SW 1271 (cell line): ENCODE measurements around the gene SNRNP48.

Source experiments
- DNase-seq, 2 experiments: peaks; one replicate each; lab custom pipeline; 2025; lab: John Stamatoyannopoulos, UW

Gene SNRNP48

DNA sequence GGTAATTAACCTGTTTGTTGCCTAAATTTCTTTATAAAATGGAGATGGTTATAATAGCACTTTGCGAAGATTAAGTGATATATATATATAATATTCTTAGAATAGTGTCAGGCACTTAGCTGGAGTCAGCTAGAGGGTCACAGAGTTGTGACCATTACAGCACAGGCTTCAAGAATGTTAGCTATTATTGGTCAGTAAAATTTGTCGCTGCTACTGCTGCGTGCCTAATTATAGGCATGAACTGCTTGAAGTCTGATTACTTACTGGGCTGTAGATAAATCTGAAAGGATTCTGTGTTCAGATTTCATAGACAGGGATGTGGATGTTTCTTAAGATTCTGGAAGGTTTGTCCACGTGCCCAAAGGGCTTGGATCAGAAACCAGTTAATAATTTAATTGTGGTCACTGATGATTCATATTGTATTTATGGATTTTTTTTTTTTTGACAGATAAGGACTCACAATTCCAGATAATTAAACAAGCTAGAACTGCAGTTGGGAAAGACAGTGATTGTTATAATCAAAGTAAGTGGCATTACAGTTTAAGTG is 4.7 kb downstream of the SNRNP48 start:
- DNase-seq = no peak

DNA sequence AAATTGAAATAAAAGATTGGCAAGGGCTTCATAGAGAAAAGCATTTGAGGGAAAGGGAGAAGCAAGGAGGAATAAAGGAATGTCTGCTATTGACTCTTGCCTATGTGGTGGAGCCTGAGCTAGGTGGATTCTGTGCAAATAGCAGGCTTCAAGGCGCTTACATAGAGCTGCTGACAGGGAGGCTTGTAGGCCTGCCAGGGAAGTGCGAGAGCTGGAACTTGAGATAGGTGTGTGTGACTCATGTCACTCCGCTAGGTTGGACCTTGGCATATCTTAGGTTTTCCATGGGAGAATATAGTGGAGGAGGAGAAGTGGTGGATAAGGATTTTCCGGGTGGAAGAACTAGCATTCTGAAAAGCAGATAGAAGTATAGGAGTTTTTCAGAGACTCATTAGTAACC is 14.0 kb downstream of the SNRNP48 start:
- DNase-seq = no peak

DNA sequence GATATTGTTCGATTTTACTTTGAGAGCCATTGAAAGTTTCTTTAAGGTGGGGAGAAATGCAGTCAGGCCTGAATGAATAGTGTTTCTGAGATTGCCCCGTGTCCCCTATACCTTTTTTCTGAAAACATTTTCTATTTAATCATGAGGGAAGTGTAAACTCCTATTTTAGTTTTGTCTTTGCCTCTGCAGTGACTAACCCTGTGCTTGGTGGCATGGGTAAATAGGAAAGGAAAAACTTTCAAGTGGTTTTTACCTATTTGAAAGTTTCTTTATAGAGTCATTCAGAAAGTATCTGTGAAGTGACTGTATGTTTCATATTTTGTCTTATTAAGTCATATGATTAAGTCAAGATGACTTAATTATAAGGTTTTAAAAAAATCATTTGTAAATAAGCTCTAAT is 14.5 kb downstream of the SNRNP48 start:
- no peak for DNase-seq

DNA sequence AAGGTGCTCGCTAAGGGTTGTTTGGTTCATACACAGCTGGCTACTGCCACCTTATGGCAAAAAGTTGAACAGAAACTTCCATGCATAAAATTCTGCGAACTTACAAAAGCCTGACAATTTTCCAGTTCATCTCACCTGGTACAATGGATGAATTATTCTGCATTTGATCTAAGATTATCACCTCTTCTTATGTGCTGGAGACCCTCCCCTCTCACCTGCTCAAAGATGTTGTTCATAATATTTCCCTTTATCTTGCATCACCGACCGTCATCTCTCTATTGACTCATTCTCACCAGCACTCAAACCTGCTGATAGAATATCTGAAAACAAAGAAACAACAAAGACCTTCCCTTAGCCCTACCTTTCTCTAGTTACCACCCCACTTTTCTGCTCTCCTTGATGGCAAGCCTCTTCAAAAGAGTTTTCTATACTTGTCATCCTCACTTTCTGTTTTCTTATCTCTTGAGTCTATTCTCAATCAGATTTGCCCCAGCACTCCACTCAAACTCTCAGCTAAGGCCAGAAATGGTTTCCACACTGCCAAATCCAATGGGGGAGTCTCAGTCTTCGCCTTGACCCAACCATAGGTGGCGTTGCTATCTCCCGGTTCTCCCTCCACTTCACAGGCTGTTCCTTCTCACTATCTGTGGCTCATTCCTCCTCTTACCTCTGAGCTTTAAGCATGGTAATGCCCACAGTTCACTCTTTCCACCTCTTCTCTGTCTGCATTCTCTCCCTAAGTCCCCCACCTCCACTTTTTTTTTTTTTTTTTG is 25.8 kb downstream of the SNRNP48 start:
- peak; percentile 6 to 41 for DNase-seq

DNA sequence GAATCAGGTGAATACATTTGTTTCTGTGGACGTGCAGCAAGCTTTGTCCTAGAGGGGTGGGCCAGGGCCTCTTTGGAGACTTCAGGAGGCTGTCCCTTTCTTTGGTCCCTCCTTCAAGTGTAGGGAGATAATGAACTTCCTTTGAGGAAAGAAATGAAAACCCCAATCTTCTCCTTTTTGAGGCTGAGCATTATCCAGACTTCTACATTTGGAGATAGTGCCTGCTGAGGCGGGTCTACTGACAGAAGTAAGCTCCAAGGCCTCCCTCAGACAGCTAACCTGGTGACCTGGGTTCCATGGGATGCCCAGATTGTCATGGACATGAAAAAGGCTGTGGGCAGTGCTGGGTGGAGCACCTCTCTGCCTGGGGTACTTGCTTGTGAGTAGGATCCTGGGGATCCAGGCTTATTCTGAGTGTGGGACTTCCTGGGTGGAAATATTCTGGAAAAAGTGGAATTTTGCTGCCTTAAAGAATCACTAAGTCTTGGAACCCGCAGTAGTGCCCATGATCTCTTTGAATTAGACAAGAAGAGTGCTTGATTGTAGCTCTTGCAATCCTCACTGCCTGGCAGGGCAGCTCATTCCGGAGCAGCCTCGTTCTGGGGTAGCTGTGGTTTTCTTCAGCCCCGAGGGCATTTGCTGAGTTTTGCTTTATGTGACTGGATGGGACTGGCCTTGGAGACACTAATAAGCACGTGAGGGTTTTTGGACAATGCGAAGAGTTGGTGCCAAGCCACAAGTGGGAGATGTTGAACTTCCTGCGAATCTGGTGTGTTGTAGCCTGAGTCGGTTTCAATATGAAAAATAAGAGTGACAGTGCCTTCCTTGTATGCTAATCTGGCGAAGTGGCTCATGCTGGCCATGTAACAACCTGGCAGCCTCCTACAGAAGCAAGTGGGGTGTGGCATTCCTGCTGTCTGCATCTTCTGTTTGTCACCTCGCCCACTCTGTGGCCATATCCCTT is 28.1 kb downstream of the SNRNP48 start:
- no peak for DNase-seq

DNA sequence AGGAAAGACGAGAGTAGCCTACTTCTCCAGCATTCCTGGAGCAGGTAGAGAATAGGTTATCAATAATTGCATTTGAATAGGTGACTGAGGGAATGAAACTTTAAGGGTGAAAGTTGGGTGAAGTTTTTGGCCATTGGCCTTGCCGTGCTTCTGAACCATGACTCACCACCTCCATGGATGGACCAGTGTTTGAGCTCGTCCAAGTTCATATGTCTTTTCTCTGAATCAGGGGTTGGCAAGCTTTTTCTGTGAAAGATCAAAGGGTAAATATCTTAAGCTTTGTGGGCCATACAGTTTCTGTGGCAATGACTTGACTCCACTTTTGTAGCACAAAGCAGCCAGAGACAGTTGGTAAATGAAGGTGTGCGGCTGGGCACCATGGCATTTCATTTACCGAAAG is 31.8 kb downstream of the SNRNP48 start:
- no peak for DNase-seq

DNA sequence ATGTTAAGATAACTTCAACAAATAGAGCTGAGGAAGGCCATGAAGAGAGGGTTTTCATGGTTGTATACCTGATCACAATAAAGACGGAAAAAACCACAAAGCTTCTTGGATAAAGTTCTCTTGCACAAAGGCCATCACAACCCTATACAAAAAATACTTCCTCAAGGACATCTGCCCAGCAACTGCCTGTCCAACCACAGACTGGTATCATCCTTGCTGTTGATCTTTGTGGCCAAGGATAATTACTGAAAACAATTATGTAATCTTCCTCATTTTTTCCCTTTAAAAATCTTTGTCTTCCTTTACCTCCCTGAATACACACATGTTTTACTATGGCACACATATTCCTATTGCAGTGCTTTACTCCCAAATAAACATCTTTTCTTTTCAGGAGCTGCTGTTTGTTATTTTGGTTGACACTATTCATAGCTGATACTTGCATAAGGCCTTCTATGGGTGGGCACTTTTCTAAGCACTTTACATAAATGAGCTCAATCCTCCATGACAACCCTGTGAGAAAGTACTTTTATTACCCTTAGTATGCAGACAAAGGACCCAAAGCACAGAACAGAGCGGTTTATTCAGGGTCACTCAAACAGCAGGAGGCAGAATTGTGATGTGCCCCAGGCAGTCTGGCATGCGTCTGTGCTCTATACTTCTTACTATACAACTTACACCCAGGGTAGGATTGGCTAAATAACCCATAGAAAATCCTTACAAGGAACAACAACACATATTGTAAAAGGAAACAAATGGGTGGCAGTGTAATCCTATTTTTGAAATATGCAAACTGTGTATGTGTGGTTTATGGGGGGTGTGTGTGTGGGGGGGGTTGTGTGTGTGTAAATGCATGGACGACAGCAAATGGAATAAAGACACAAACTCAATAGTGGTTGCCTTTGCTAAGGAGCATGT is 35.1 kb downstream of the SNRNP48 start:
- DNase-seq = no peak

DNA sequence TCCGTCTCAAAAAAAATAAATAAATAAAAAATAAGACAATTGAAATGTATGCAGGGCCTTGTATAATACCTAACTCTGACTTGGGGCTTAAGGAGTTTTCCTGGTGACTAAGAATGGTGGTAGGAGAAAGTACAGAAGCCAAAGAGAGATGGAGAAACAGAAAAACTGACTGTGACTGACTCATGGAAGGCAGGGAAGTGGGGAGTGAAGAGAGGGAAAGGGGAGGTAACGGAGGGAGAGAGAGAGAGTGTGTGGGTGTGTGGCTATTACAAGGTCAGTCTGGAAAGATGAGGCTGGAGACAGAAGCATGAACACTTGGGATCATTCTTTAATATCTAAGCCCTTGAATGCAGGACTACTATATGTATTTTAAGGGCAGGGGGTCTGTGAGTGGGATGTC is 38.5 kb downstream of the SNRNP48 start:
- DNase-seq = no peak

DNA sequence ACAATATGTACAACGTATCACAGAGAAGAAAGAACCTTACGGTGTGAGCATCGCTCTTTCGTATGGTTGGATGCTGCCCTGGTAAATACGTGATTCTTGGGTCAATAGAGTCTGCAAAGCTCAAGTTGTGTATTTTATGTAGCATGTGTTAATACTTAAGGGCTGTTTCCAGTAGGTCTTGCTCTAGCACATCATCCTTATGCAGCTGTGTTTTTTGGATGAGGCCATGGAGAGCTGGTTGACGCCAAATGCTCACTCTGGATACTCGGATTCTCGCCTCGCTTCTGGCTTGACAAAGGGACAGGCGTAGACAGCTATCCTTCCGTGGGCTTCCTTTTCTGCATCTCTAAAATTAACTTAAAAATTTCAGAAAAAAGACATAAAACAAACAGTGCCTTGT is 38.9 kb downstream of the SNRNP48 start:
- DNase-seq = no peak

DNA sequence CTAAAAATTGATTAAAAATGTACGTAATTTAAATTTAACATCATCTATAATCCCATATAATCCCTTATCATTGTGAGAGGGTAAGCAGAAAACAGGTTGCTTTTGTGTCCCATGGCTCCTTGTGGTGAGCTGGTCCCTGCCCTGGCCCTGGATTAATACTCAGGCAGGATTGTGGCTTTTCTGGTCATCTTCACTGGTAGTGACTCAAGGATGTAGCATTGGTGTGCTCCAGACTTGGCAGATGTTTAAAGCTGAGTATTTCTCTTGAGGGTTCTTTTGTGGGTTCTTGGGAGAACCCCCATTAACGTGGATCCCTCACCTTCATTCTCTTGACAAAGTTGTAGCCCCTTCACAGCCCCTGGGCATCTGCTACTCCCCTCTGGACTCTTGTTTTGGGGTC is 39.3 kb downstream of the SNRNP48 start:
- DNase-seq = no peak

DNA sequence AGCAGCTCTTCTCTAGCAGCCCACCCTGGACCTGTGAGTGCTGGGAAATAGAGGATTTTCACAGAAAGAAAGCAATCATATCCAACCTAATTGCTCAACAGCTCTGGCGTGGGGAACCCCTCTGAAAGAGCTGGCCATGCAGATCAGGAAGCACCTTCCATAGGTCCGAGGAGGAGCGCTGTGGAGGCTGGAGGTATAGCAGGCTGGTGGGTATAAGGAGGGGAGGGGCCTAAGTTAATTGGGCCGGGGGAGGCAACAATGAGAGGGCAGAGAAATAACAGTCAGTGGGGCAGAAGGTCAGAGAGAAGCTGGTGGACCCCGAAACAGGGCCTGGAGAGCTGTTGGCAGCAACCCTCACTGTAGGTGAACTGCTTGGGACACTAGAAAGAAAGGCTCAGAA is 40.8 kb downstream of the SNRNP48 start:
- DNase-seq = no peak

DNA sequence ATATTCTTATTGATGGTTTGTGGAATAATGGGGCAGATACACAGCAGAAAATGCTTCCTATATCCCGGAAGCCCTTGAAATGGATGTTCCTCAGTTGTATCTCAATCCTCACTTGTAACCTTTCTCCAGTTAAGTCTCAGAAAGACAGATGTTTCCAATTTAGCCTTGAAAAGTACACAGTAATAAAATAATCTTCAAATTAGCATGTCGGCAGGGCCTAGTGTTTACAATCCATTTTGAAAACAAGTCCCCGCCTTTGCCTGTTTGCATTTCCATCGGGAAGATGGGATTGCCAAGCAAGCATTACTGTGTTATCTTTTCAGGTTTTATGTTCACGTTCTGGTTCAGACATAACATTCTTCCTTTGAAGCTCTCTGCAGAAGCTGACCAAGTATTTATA is 41.5 kb downstream of the SNRNP48 start:
- DNase-seq = no peak

DNA sequence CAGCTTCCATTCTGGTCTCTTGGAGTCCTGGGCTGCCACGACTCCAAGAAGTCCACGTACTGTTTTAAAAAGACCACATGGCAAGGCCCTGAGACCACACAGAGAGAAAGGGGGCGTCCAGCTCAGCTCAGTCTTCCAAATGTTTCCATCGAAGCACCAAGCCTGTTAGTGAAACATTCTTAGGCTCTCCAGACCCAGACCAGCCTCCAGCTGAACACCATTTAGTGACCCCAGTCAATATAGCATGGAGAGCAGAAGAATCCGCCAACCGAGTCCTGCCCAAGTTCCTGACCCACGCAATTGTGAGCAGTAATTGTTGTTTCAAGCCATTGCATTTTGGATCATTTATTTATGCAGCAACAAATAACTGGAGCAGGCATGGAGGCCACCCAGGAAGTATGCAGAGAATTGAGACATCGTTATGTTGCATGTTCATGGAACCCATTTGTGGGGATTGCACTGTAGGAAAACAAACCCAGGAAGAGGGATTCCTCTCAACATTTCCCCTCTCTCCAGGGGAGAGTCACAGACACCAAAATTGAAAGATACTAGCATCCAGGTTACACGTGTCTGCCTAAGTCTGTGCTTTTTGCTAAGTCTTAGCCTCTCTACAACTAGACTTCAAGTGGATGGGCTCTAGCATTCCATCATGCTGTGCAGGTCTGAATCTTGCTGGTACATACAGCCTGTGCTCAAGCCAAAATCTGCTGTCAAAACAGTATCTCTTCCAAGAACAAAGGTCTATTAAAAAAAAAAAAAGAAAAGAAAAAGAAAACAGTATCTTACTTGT is 42.7 kb downstream of the SNRNP48 start:
- DNase-seq = no peak

DNA sequence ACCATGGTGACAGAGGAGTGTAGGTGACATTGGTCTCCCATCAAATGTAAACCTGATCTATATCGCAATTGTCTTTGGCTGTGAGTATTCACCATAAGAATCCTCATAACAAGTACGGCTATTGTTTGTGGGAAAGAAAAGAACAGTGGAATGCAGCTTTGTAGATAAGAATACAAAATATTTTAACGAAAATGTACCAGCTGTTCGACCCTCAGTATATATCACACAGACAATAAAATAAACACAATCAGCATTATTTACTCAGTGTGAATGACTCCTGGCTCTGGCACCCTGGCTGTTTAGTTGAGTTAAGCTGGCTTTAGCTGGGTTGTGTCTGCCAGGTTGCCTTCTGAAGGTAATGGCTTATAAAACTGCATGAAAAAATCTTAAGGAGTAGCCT is 43.4 kb downstream of the SNRNP48 start:
- DNase-seq = no peak

DNA sequence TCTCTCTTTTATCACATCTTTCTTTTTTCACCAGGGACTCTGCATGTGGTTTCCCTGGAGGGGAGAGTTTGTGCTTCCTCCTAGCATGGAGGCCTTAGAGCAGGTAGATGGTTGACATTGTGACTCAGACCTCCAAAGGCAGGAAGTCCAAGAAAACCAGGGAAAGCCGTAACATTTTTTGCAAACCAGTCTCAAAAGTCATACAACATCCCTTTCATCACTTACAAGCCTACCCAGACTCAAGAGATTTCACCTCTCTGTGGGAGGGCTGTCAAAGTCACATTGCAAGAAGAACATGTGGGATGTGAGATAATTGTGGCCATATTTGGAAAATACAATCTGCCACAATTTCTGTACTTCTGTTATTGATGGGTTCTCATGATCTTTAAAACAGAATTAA is 46.2 kb downstream of the SNRNP48 start:
- no peak for DNase-seq

DNA sequence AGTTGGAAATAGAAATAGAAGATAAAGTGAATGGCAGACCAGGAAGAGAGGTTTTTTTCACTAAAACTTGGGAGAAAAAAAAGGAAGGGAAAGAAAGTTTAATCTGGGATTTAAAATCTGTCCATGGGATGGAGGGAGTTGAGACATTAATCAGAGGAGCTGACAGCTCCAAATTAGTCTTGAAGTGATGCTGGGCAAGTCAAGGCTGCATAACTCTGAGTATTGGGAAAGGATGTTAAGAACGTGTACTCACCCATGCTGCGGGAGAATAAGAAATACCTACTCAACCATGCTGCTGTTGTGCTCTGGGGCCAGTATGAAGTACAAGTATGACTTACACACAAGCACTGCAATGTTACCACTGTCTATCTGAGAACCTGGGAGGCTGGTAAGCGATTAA is 47.5 kb downstream of the SNRNP48 start:
- no peak for DNase-seq

DNA sequence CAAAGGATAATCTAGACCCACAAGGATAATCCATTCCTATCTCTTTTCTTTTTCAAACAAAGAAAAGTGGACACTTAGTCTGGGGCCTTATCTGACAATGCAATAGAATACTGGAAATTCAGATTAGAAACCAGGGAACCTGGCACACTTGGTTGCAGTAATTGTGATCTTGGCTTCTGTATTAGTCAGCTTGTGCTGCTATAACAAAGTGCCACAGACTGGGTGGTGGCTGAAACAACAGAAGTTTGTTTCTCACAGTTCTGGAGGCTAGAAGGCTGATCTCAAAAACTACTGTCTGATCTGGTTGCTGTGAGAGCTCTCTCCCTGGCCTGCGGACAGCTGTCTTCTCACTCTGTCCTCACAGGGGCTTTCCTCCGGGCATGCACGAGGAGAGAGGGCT is 49.4 kb downstream of the SNRNP48 start:
- DNase-seq = no peak

DNA sequence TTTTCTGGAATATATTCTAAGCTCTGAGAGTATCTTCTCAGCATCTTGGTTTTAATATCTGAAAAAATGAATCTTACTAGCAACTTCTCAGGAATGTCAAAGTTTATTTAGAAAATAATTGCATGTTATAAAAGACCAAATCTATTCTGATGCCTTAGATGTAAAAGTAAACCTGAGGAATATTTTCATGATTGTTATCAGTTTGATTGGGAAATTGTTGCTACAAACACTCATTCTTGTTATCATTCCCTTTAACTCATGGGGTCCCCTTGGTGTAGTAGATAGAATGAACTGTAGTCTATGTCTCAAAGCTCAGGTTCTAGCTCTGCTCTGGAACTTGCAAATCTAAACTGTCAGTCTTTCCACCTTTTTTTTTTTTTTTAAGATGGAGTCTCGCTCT is 50.0 kb downstream of the SNRNP48 start:
- DNase-seq = no peak

DNA sequence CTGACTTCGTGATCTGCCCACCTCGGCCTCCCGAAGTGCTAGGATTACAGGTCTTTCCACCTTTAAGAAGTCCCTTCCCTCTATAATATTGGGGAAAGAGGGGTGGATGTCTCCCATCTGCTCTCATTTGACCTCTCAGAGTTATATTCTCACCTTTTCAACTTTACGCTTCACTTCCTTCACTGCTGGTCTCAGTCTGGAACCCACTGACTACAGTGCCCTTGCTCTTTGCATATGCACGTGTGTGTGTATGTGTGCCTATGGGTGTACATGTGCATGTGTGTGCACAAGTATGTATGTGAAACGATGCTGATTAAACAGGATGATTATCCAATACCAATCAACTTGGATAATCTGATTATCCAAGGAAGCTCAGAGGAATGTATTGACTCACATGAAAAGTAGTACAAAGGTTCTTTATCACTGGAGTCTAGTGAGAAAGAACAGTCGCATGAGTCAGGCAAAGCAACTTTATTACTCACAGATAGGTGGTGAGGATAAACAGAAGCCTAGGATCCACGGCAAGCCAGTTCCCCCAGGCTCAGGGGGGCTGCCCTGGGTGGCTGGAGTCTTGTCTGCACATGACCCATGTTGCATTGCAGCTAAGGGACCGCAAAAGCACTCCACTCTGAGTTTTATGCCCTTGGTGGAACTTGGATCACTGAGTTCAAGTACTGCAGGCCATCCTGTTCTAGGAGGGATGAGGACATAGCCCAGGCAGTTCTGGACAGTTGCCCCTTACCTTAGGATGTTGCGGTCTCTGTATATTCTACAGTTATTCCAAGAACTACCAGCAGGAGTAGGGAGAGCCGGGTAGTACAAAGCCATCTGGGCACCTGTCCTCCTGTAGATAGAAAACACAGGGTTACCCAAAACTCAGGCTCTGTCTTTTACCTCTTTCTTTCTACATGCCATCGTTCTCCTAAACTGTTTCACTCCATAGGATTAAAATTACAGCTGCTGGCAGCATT is 50.9 kb downstream of the SNRNP48 start:
- peak in 1 of 2 experiments; percentile 33 for DNase-seq

DNA sequence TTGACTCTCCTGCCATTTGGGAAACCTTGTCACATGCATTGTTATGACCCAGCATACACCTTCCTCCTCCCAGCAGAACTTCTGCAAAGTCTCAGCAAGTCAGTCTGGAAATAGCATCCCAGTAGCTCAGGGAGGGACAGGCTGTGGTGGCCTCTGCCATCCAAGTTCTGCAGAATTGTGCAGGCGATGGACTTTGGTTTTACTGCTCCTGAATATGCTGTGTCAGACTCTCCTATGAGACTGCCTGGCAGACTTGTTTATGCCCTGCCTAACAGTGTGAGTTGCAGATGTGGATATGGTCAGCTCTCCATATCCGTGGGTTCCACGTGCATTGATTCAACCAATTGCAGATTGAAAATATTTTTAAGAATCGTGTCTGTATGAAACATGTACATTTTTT is 52.8 kb downstream of the SNRNP48 start:
- no peak for DNase-seq
